ENCODE measurements around the gene SCAMP2. TPM values are rescaled to one million over a fixed set of nuclear protein-coding genes. Genes with fewer than 3 reads are reported as not detected.
A peak's percentile ranks its signal among the peaks of the same experiment; 100 is the strongest.

SCAMP2 gene
- total RNA-seq, 1 experiment from 2014 or later: 94.4 TPM

DNA sequence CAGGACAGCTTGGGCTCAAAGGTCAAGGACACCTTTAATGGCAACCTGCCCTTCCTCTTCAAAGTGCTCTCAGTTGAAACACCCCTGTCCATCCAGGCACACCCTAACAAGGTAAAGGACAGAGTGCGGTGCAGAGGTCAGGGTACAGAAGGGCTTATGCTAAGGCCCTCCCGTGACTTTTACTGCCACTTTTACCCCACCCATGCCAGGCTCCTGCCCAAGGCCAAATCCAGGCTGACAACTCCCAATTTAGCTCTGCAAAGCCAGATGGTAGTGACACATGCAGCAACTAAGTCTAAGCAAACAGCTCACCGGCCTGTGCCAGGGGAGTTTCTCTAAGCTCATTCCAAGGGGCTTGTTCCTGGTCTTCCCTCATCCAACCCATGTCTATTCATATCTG, 18.3 kb upstream of the SCAMP2 start:
- DNase-seq (ENCODE audit: low spot score): no peak
- ChIA-PET POLR2A (ENCODE audit: low non-redundant PET) (interaction anchor here (0.5 kb wide), 1 partner anchor 310 kb away, joined by 3 read pairs; the partner anchor contains the start of gene C15orf39), CTCF (interaction anchor here (1.3 kb wide), 1 partner anchor 10 kb away, joined by 4 read pairs; no protein-coding TSS in a partner anchor)
- no peaks in the 10 kb centered on the region for H3K27me3 ChIP-seq (replicated peaks; ENCODE audit: insufficient read depth, low read depth, low read length, poor library complexity)
- H3K27ac ChIP-seq (ENCODE audit: low read depth, low read length, poor library complexity, severe bottlenecking): peak overlapping the region; percentile 3
- no TSS peak for BruUV-seq (replicated peaks)
- intact Hi-C loops (cut with micrococcal nuclease; ENCODE audit: unreplicated experiment): no loop called here
- H3K4me1 ChIP-seq (ENCODE audit: insufficient read depth, low read length, poor library complexity, severe bottlenecking): no peaks in the 10 kb centered on the region
- TF ChIP-seq, protein P1, sequence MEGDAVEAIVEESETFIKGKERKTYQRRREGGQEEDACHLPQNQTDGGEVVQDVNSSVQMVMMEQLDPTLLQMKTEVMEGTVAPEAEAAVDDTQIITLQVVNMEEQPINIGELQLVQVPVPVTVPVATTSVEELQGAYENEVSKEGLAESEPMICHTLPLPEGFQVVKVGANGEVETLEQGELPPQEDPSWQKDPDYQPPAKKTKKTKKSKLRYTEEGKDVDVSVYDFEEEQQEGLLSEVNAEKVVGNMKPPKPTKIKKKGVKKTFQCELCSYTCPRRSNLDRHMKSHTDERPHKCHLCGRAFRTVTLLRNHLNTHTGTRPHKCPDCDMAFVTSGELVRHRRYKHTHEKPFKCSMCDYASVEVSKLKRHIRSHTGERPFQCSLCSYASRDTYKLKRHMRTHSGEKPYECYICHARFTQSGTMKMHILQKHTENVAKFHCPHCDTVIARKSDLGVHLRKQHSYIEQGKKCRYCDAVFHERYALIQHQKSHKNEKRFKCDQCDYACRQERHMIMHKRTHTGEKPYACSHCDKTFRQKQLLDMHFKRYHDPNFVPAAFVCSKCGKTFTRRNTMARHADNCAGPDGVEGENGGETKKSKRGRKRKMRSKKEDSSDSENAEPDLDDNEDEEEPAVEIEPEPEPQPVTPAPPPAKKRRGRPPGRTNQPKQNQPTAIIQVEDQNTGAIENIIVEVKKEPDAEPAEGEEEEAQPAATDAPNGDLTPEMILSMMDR (conservative IDR thresholded peaks at IDR 0.05; ENCODE audit: low read depth, low read length): no peak
- TF ChIP-seq EZH2 (IDR thresholded peaks at IDR 0.05; ENCODE audit: borderline replicate concordance, low read depth, low read length, poor library complexity, severe bottlenecking): no peak
- no peaks in the 10 kb centered on the region for H3K9me3 ChIP-seq (ENCODE audit: low read depth, low read length, poor library complexity, severe bottlenecking)
- H3K4me3 ChIP-seq (ENCODE audit: low read depth, low read length, poor library complexity, severe bottlenecking): no peak overlapping the region
- H3K36me3 ChIP-seq (ENCODE audit: insufficient read depth, low read length, poor library complexity, severe bottlenecking): peaks cover 22% of the 10 kb centered on the region

DNA sequence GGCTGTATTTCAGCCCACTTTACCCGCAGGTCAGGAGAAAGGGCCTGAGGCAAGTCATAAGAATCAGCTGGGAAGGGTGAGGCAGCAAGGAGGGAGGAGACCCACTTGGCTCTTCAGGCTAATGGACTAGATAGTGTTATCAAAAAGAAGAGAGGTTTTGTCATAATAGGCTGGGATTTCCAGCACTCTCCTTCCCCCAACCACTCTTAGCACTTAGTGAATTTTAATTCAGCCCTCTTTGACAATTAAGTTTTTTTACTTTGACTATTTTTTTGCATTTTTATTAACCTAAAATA, 17.4 kb upstream of the SCAMP2 start:
- no peaks in the 10 kb centered on the region for H3K27me3 ChIP-seq (replicated peaks; ENCODE audit: insufficient read depth, low read depth, low read length, poor library complexity)
- DNase-seq (ENCODE audit: low spot score): no peak
- H3K4me3 ChIP-seq (ENCODE audit: low read depth, low read length, poor library complexity, severe bottlenecking): peak overlapping the region; percentile 62
- peaks cover 18% of the 10 kb centered on the region for H3K36me3 ChIP-seq (ENCODE audit: insufficient read depth, low read length, poor library complexity, severe bottlenecking)
- TF ChIP-seq EZH2 (IDR thresholded peaks at IDR 0.05; ENCODE audit: borderline replicate concordance, low read depth, low read length, poor library complexity, severe bottlenecking): no peak
- TF ChIP-seq, protein P1 (conservative IDR thresholded peaks at IDR 0.05; ENCODE audit: low read depth, low read length): no peak
- ChIA-PET POLR2A (ENCODE audit: low non-redundant PET) (no interaction called here), CTCF (interaction anchor here (1.3 kb wide), 1 partner anchor 11 kb away, joined by 5 read pairs; no protein-coding TSS in a partner anchor)
- no TSS peak for BruUV-seq (replicated peaks)
- no peaks in the 10 kb centered on the region for H3K9me3 ChIP-seq (ENCODE audit: low read depth, low read length, poor library complexity, severe bottlenecking)
- intact Hi-C loops (cut with micrococcal nuclease; ENCODE audit: unreplicated experiment): no loop called here
- H3K27ac ChIP-seq (ENCODE audit: low read depth, low read length, poor library complexity, severe bottlenecking): peak overlapping the region; percentile 81
- H3K4me1 ChIP-seq (ENCODE audit: insufficient read depth, low read length, poor library complexity, severe bottlenecking): no peaks in the 10 kb centered on the region

DNA sequence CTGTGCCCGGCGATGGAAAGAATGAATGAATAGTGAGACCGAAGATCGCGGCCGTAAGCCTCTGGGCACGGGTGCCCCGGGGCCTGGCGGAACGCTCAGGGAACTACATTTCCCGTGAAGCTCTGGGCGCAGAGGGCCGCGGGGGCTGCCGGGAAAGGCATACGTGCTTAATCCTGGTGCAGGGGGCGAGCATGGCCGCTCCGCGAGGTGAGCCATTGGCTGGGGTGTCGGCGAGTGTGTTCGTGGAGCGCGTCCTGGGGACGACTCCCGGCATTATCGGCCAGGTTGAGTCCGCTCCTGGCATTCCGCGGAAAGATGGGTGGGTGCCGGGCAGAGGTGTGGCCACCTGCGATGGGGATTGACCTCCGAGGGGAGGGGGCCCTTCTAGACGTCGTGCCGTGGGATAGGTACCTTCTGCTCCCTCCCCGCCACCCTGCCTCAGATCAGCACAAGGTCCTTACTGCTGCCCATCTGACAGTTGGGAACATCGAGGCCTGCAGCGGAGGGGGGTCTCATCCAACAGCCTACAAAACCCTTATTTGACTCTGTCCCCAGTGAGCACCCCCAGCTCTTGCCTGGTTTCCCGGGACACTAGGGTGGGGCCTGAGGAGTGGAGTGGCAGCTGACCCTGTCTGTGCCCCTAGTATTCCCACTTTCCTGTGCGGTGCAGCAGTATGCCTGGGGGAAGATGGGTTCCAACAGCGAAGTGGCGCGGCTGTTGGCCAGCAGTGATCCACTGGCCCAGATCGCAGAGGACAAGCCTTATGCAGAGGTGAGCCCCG, 16.9 kb upstream of the SCAMP2 start, which contains the start of gene MPI:
MPI (plus strand) TSS at position 160 of the 782 bp plus-strand sequence; CDS start at position 192, 32 bp downstream.
- intact Hi-C loops (cut with micrococcal nuclease; ENCODE audit: unreplicated experiment): no loop called here

More for the DNA sequence above, 16.9 kb upstream of the SCAMP2 start, which contains the start of gene MPI:
- TSS peak; percentile 80 for BruUV-seq (replicated peaks)
- ChIA-PET POLR2A (ENCODE audit: low non-redundant PET) (no interaction called here), CTCF (interaction anchor here (1.0 to 1.3 kb wide), 2 partner anchors 12 to 119 kb away, joined by 3 to 5 read pairs; no protein-coding TSS in a partner anchor)
- Histone ChIP-seq H3K4me3 (ENCODE audit: low read depth, low read length, poor library complexity, severe bottlenecking) (peak within 1 kb of the TSS; percentile 62), H3K27me3 (replicated peaks; ENCODE audit: insufficient read depth, low read depth, low read length, poor library complexity) (no peaks in the 10 kb centered on the region), H3K36me3 (ENCODE audit: insufficient read depth, low read length, poor library complexity, severe bottlenecking) (peaks cover 18% of the 10 kb centered on the region), H3K27ac (ENCODE audit: low read depth, low read length, poor library complexity, severe bottlenecking) (peak within 1 kb of the TSS; percentile 81), H3K4me1 (ENCODE audit: insufficient read depth, low read length, poor library complexity, severe bottlenecking) (no peaks in the 10 kb centered on the region), H3K9me3 (ENCODE audit: low read depth, low read length, poor library complexity, severe bottlenecking) (no peaks in the 10 kb centered on the region)
- peak; percentile 92 for DNase-seq (ENCODE audit: low spot score)
- TF ChIP-seq, protein P1 (conservative IDR thresholded peaks at IDR 0.05; ENCODE audit: low read depth, low read length): no peak
- TF ChIP-seq EZH2 (IDR thresholded peaks at IDR 0.05; ENCODE audit: borderline replicate concordance, low read depth, low read length, poor library complexity, severe bottlenecking): no peak
